Activated B cell treated with CpG ODN at 0.5 μM for 24 hours (primary cell): ENCODE measurements around the gene DHRSX. TPM values are rescaled to one million over a fixed set of nuclear protein-coding genes. Genes with fewer than 3 reads are reported as not detected.

ENCODE experiments used
- ATAC-seq: fragments of 200-7000 bp; cut with Tn5 transposase; one replicate; pipeline ENCODE4 v1.10.0; 2021; ENCODE audit warnings: low read depth, mild to moderate bottlenecking, moderate library complexity
- CTCF ChIA-PET: fragments of 350-600 bp; sonication (Branson Sonifier 250); formaldehyde crosslinking; loops from one replicate; lab custom pipeline; 2021; ENCODE audit warnings: antibody characterized with exemption; lab: Charles Lee
- POLR2A ChIA-PET: fragments of 350-600 bp; sonication (Branson Sonifier 250); formaldehyde crosslinking; loops from one replicate; lab custom pipeline; 2021; ENCODE audit warnings: antibody characterized with exemption; lab: Charles Lee
- DNase-seq: peaks from one replicate; pipeline ENCODE4 v3.0.0; 2022
- H3K27ac Mint-ChIP-seq: one replicate; pipeline ENCODE4 v1.8.0; 2020; ENCODE audit warnings: mixed read lengths
- H3K27me3 Mint-ChIP-seq: one replicate; pipeline ENCODE4 v1.8.0; 2021; ENCODE audit warnings: mixed read lengths
- H3K36me3 Mint-ChIP-seq: one replicate; pipeline ENCODE4 v1.8.0; 2021; ENCODE audit warnings: low read depth, mixed read lengths
- H3K4me1 Mint-ChIP-seq: one replicate; pipeline ENCODE4 v1.8.0; 2021; ENCODE audit warnings: mixed read lengths
- H3K4me3 Mint-ChIP-seq: one replicate; pipeline ENCODE4 v1.8.0; 2020; ENCODE audit warnings: mild to moderate bottlenecking, mixed read lengths
- H3K9me3 Mint-ChIP-seq: one replicate; pipeline ENCODE4 v1.8.0; 2020; ENCODE audit warnings: mixed read lengths
- CTCF ChIP-seq: fragments of 200-600 bp; IDR thresholded peaks from one replicate; pipeline ENCODE4 v1.8.0; 2022; ENCODE audit warnings: antibody characterized with exemption, mild to moderate bottlenecking
- intact Hi-C: fragments of 100-400 bp; cut with micrococcal nuclease; formaldehyde crosslinking; loops from one replicate; pipeline ENCODE4 v1.15.1; 2024
- total RNA-seq: library from RNA; stranded (reverse); gene quantifications from 2 replicates; pipeline ENCODE4 v1.2.3, GENCODE V29; 2022

The DHRSX gene
- total RNA-seq, 1 donor from 2014 or later = 28.3 TPM

DNA sequence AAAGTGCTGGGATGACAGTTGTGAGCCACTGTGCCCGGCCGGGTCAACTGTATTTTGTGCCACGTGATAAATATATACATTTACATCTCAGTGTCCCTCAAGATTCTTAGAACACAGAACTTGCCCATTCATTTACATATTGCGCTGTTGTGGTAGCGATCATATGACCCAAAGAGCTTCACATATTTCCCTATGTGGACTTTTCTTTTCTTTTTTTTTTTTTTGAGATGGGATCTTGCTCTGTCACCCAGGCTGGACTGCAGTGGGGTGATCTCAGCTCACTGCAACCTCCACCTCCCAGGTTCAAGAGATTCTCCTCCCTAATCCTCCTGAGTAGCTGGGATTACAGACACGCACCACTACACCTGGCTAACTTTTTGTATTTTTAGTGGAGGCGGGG lies 180.7 kb downstream of the DHRSX start:
- Mint-ChIP-seq H3K4me3 (no peak overlapping the region), H3K4me1 (peaks cover 49% of the 10 kb centered on the region), H3K36me3 (peaks cover 3% of the 10 kb centered on the region), H3K27me3 (no peaks in the 10 kb centered on the region), H3K9me3 (no peaks in the 10 kb centered on the region), H3K27ac (no peak overlapping the region)
- POLR2A ChIA-PET = no interaction called here
- CTCF ChIA-PET = no interaction called here
- intact Hi-C loops = loop anchor here (2.0 kb wide), 1 partner anchor 19 kb away; no protein-coding TSS in a partner anchor
- ATAC-seq (no peak), DNase-seq (no peak)
- no peak for TF ChIP-seq CTCF

DNA sequence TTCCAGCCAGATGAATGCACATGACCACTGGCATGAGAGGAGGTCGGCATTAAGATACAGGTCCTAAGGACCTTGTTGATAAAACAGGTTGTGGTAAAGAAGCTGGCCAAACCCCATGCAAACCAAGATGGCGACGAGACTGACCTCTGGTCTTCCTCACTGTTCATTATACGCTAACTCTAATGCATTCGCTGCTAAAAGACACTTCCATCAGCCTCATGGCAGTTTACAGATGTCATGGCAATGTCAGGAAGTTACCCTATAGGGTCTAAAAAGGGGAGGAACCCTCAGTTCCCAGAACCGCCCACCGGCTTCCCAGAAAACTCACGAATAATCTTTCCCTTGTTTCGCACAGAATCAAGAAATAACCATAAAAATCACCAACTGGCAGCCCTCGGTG lies 182.4 kb downstream of the DHRSX start:
- H3K4me1 Mint-ChIP-seq = peaks cover 42% of the 10 kb centered on the region
- no peaks in the 10 kb centered on the region for H3K27me3 Mint-ChIP-seq
- intact Hi-C loops = no loop called here
- H3K4me3 Mint-ChIP-seq = no peak overlapping the region
- DNase-seq (no peak), ATAC-seq (no peak)
- no peak overlapping the region for H3K27ac Mint-ChIP-seq
- ChIA-PET CTCF (no interaction called here), POLR2A (no interaction called here)
- TF ChIP-seq CTCF = no peak
- H3K36me3 Mint-ChIP-seq = no peaks in the 10 kb centered on the region
- H3K9me3 Mint-ChIP-seq = no peaks in the 10 kb centered on the region

DNA sequence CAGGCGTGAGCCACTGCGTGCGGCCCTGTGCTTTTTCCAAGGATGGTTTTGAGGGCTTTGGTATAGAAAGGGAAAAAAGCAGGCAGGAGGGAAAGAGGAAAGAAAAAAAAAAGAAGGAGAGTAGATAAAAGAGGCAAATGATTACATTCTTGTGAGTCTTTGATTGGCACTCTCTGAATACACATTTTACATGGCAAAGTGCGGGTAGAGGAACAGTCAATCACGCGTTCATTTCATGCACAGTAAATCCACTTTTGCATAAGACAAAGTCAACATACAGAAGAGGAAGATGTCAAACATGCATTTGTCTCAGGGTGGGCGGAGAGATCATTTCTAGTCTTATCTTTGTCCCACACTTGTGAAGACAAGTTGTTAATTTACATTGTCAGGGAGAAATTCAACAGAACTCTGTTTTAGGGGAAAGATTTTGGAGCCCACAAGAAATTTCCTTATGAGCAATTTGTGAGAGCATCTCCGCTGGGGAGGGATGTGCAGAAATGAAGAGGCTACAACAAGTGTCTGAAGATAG lies 183.2 kb downstream of the DHRSX start:
- peaks cover under 1% of the 10 kb centered on the region for H3K36me3 Mint-ChIP-seq
- intact Hi-C loops = no loop called here
- POLR2A ChIA-PET = no interaction called here
- H3K4me1 Mint-ChIP-seq = peaks cover 34% of the 10 kb centered on the region
- H3K27me3 Mint-ChIP-seq = no peaks in the 10 kb centered on the region
- DNase-seq (no peak), ATAC-seq (no peak)
- no peak overlapping the region for H3K4me3 Mint-ChIP-seq
- H3K9me3 Mint-ChIP-seq = no peaks in the 10 kb centered on the region
- no peak for TF ChIP-seq CTCF
- CTCF ChIA-PET = no interaction called here
- H3K27ac Mint-ChIP-seq = no peak overlapping the region

DNA sequence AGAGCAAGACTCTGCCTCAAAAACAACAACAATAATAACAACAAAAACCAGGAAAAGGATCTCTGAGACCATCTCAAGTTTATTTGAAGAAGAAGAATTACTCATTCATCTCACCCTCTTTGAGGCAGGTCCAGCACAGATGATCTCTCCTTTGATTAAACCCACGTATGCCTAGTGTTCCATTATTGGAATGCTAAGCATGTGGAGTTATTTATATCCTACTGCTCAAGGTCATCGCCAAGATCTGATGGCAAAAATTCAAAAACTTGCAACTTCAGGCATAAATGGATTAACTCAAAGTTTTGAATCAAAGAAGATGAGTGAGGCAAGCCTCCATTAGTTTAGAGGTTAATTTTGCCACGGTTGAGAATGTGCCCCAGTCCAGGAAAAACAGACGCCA lies 184.2 kb downstream of the DHRSX start:
- peaks cover 27% of the 10 kb centered on the region for H3K4me1 Mint-ChIP-seq
- H3K27me3 Mint-ChIP-seq = no peaks in the 10 kb centered on the region
- H3K9me3 Mint-ChIP-seq = peaks cover 4% of the 10 kb centered on the region
- DNase-seq = no peak
- TF ChIP-seq CTCF = no peak
- H3K36me3 Mint-ChIP-seq = peaks cover 5% of the 10 kb centered on the region
- CTCF ChIA-PET = no interaction called here
- POLR2A ChIA-PET = no interaction called here
- H3K4me3 Mint-ChIP-seq = no peak overlapping the region
- intact Hi-C loops = no loop called here
- ATAC-seq = no peak
- H3K27ac Mint-ChIP-seq = no peak overlapping the region

GRCh38 chrX:2315434-2315833 lies 185.3 kb downstream of the DHRSX start:
- no peaks in the 10 kb centered on the region for H3K27me3 Mint-ChIP-seq
- ChIA-PET POLR2A (no interaction called here), CTCF (no interaction called here)
- peaks cover 4% of the 10 kb centered on the region for H3K9me3 Mint-ChIP-seq
- peaks cover 12% of the 10 kb centered on the region for H3K36me3 Mint-ChIP-seq
- intact Hi-C loops = no loop called here
- no peak for ATAC-seq
- DNase-seq = no peak
- peaks cover 16% of the 10 kb centered on the region for H3K4me1 Mint-ChIP-seq
- no peak overlapping the region for H3K27ac Mint-ChIP-seq
- H3K4me3 Mint-ChIP-seq = no peak overlapping the region
- TF ChIP-seq CTCF = no peak
